ENCODE data around the gene NTM. TPM values are rescaled to one million over a fixed set of nuclear protein-coding genes. Genes with fewer than 3 reads are reported as not detected.

Gene NTM
- total RNA-seq, 2 experiments from 2014 or later = not detected

GRCh38 chr11:131389582-131389981 is 19.2 kb downstream of the NTM start:
- ChIA-PET POLR2A (no interaction called here), CTCF (no interaction called here)
- intact Hi-C loops (cut with micrococcal nuclease) = no loop called here
- TF ChIP-seq CTCF (IDR thresholded peaks at IDR 0.05) = no peak
- no peak for ATAC-seq
- Mint-ChIP-seq H3K4me3 (no peak overlapping the region), H3K36me3 (ENCODE audit: low read depth) (no peaks in the 10 kb centered on the region), H3K9me3 (peaks cover 1% of the 10 kb centered on the region), H3K4me1 (ENCODE audit: low read depth) (no peaks in the 10 kb centered on the region), H3K27me3 (no peaks in the 10 kb centered on the region), H3K27ac (no peak overlapping the region)
- no peak for DNase-seq

- intact Hi-C loops (cut with micrococcal nuclease) = no loop called here
- no peaks in the 10 kb centered on the region for H3K4me1 Mint-ChIP-seq (ENCODE audit: low read depth)
These were observed 20.8 kb downstream of the NTM start for GRCh38 chr11:131391176-131391575.

GRCh38 chr11:131392528-131393255 is 22.3 kb downstream of the NTM start:
- ChIA-PET CTCF (no interaction called here), POLR2A (no interaction called here)
- Mint-ChIP-seq H3K4me3 (no peak overlapping the region), H3K36me3 (ENCODE audit: low read depth) (no peaks in the 10 kb centered on the region), H3K27ac (no peak overlapping the region), H3K27me3 (peaks cover 2% of the 10 kb centered on the region), H3K9me3 (no peaks in the 10 kb centered on the region), H3K4me1 (ENCODE audit: low read depth) (no peaks in the 10 kb centered on the region)
- no peak for TF ChIP-seq CTCF (IDR thresholded peaks at IDR 0.05)
- no peak for DNase-seq
- no peak for ATAC-seq
- intact Hi-C loops (cut with micrococcal nuclease) = no loop called here

More at GRCh38 chr11:131391176-131391575, 20.8 kb downstream of the NTM start:
- Mint-ChIP-seq H3K27ac (no peak overlapping the region), H3K9me3 (peaks cover 1% of the 10 kb centered on the region), H3K27me3 (no peaks in the 10 kb centered on the region), H3K4me3 (no peak overlapping the region), H3K36me3 (ENCODE audit: low read depth) (no peaks in the 10 kb centered on the region)
- POLR2A ChIA-PET = no interaction called here
- no peak for TF ChIP-seq CTCF (IDR thresholded peaks at IDR 0.05)
- DNase-seq = no peak
- no peak for ATAC-seq
- CTCF ChIA-PET = no interaction called here

- intact Hi-C loops (cut with micrococcal nuclease) = no loop called here
- H3K27me3 Mint-ChIP-seq = peaks cover 2% of the 10 kb centered on the region
- ATAC-seq (no peak), DNase-seq (no peak)
- no peak overlapping the region for H3K27ac Mint-ChIP-seq
- CTCF ChIA-PET = no interaction called here
- no peaks in the 10 kb centered on the region for H3K4me1 Mint-ChIP-seq (ENCODE audit: low read depth)
- no peak overlapping the region for H3K4me3 Mint-ChIP-seq
- no peaks in the 10 kb centered on the region for H3K9me3 Mint-ChIP-seq
- H3K36me3 Mint-ChIP-seq (ENCODE audit: low read depth) = no peaks in the 10 kb centered on the region
- POLR2A ChIA-PET = no interaction called here
- TF ChIP-seq CTCF (IDR thresholded peaks at IDR 0.05) = no peak
These were observed 23.3 kb downstream of the NTM start for GRCh38 chr11:131393691-131394090.

- POLR2A ChIA-PET = no interaction called here
- CTCF ChIA-PET = no interaction called here
- DNase-seq = no peak
- Mint-ChIP-seq H3K9me3 (no peaks in the 10 kb centered on the region), H3K4me1 (ENCODE audit: low read depth) (no peaks in the 10 kb centered on the region), H3K4me3 (no peak overlapping the region), H3K27ac (no peak overlapping the region), H3K36me3 (ENCODE audit: low read depth) (no peaks in the 10 kb centered on the region), H3K27me3 (peaks cover 2% of the 10 kb centered on the region)
- no peak for TF ChIP-seq CTCF (IDR thresholded peaks at IDR 0.05)
- no peak for ATAC-seq
- intact Hi-C loops (cut with micrococcal nuclease) = no loop called here
These were observed 27.3 kb downstream of the NTM start for GRCh38 chr11:131397675-131398074.
